Lung (tissue), 12 donors: ENCODE measurements around the gene KCTD10. TPM values are rescaled to one million over a fixed set of nuclear protein-coding genes. Genes with fewer than 3 reads are reported as not detected.

Experiments
- ATAC-seq: fragments of 200-7000 bp; cut with Tn5 transposase; one replicate; pipeline ENCODE4 v1.9.1; 2020; ENCODE audit warnings: moderate number of reproducible peaks; ENCODE audit not compliant: insufficient read depth, low FRiP score
- DNase-seq, 3 donors: peaks; one replicate each; pipeline ENCODE4 v3.0.0-alpha.2; 2013 to 2017
- H3K27ac ChIP-seq, 2 donors: one replicate each; pipeline ENCODE4 v1.5.1; 2013; ENCODE audit warnings: mild to moderate bottlenecking in 2 of 2, moderate library complexity in 2 of 2, control low read depth in 1 of 2, inconsistent platforms in 1 of 2, low read depth in 1 of 2, low read length in 1 of 2
- H3K27me3 ChIP-seq, 3 donors: one replicate each; pipeline ENCODE4 v1.5.1; 2013; ENCODE audit warnings: low read length in 2 of 3; ENCODE audit not compliant: control insufficient read depth in 3 of 3, insufficient read depth in 3 of 3
- H3K36me3 ChIP-seq, 4 donors: one replicate each; pipeline ENCODE4 v1.5.1; 2013; ENCODE audit warnings: low read length in 4 of 4, mild to moderate bottlenecking in 1 of 4, moderate library complexity in 1 of 4; ENCODE audit not compliant: control insufficient read depth in 4 of 4, insufficient read depth in 4 of 4
- H3K4me1 ChIP-seq, 5 donors: one replicate each; pipeline ENCODE4 v1.5.1; 2013; ENCODE audit warnings: low read length in 5 of 5, mild to moderate bottlenecking in 2 of 5, moderate library complexity in 1 of 5; ENCODE audit not compliant: control insufficient read depth in 5 of 5, insufficient read depth in 5 of 5
- H3K4me3 ChIP-seq: one replicate; pipeline ENCODE4 v1.5.1; 2013; ENCODE audit warnings: mild to moderate bottlenecking, control low read depth, moderate library complexity
- H3K9ac ChIP-seq, 2 donors: one replicate each; pipeline ENCODE4 v1.5.1; 2013; ENCODE audit warnings: low read length in 2 of 2, control low read depth in 1 of 2; ENCODE audit not compliant: insufficient read depth in 1 of 2
- H3K9me3 ChIP-seq, 4 donors: one replicate each; pipeline ENCODE4 v1.5.1; 2013; ENCODE audit warnings: low read length in 3 of 4, mild to moderate bottlenecking in 1 of 4, moderate library complexity in 1 of 4; ENCODE audit not compliant: control insufficient read depth in 4 of 4, insufficient read depth in 3 of 4
- CTCF ChIP-seq: IDR thresholded peaks from 2 replicates; pipeline ENCODE4 v1.5.1; 2012; ENCODE audit warnings: mild to moderate bottlenecking; ENCODE audit errors: control extremely low read depth, extremely low read depth
- WGBS, 2 donors: extraction: QIAGEN DNeasy Blood & Tissue Kit; methylation state at CpG; one replicate each; pipeline ENCODE4 v1.1.7; 2013; 5-methylcytosine and 5-hydroxymethylcytosine counted together
- polyA plus RNA-seq, 2 donors: library from polyadenylated mRNA; stranded (reverse); fragments of 200-250 nt; gene quantifications; one replicate each; pipeline ENCODE4 v1.2.1, GENCODE V29; 2013
- total RNA-seq, 2 donors: library from RNA; depleted of rRNA in 1 of 2; stranded (reverse); fragments of >200 nt in 1 of 2; gene quantifications; one replicate each; pipeline ENCODE4 v1.2.1, GENCODE V29; 2014 to 2021
- donor health status: control.
- donor health status: control.
- donor health status: Bipolar disorder and iron deficiency.
- donor health status: healthy.
- donor health status: DM: yes; HTN: yes; CAD: no.

KCTD10 gene
- total and polyA plus RNA-seq, 4 donors: 21.7 to 72.6 (median 53.7) TPM

- no peak overlapping the region for H3K9ac ChIP-seq
- H3K27ac ChIP-seq: no peak overlapping the region
- H3K36me3 ChIP-seq: peaks cover 31 to 50% (median 41%) of the 10 kb centered on the region in 4 donors
- WGBS, 2 donors: 76 to 83% methylated on average over 8 of the region's 8 CpGs
- ATAC-seq: no peak
- no peak for TF ChIP-seq CTCF
- DNase-seq: no peak
- H3K4me3 ChIP-seq: no peak overlapping the region
- no peaks in the 10 kb centered on the region for H3K4me1 ChIP-seq
- no peaks in the 10 kb centered on the region for H3K9me3 ChIP-seq
- H3K27me3 ChIP-seq: no peaks in the 10 kb centered on the region
Observed at GRCh38 chr12:109513051-109513450, 36.0 kb upstream of the KCTD10 start.

GRCh38 chr12:109512608-109513007 lies 35.5 kb upstream of the KCTD10 start:
- H3K9me3 ChIP-seq: no peaks in the 10 kb centered on the region
- ATAC-seq (no peak), DNase-seq (peak in 2 of 3 donors; percentile 44 to 69)
- H3K4me1 ChIP-seq: no peaks in the 10 kb centered on the region
- no peaks in the 10 kb centered on the region for H3K27me3 ChIP-seq
- no peak for TF ChIP-seq CTCF
- no peak overlapping the region for H3K4me3 ChIP-seq
- 66 to 92% methylated on average over 1 of the region's 1 CpG for WGBS, 2 donors
- H3K36me3 ChIP-seq: peaks cover 31 to 50% (median 40%) of the 10 kb centered on the region in 4 donors
- H3K27ac ChIP-seq: no peak overlapping the region
- no peak overlapping the region for H3K9ac ChIP-seq

GRCh38 chr12:109510196-109510595 lies 33.1 kb upstream of the KCTD10 start:
- Histone ChIP-seq H3K9ac (no peak overlapping the region), H3K4me1 (no peaks in the 10 kb centered on the region), H3K9me3 (no peaks in the 10 kb centered on the region), H3K36me3 (peaks cover 43 to 51% (median 48%) of the 10 kb centered on the region in 4 donors), H3K27me3 (no peaks in the 10 kb centered on the region), H3K27ac (no peak overlapping the region), H3K4me3 (no peak overlapping the region)
- ATAC-seq: no peak
- DNase-seq: no peak
- 87 to 90% methylated on average over 15 of the region's 15 CpGs for WGBS, 2 donors
- no peak for TF ChIP-seq CTCF

- Histone ChIP-seq H3K4me1 (no peaks in the 10 kb centered on the region), H3K36me3 (peaks cover 49 to 61% (median 56%) of the 10 kb centered on the region in 4 donors), H3K9me3 (no peaks in the 10 kb centered on the region), H3K9ac (no peak overlapping the region), H3K27ac (no peak overlapping the region), H3K4me3 (no peak overlapping the region), H3K27me3 (no peaks in the 10 kb centered on the region)
- TF ChIP-seq CTCF: no peak
- DNase-seq: no peak
- WGBS, 2 donors: 68 to 71% methylated on average over 1 of the region's 1 CpG
- no peak for ATAC-seq
Observed at GRCh38 chr12:109504068-109504467, 27.0 kb upstream of the KCTD10 start.
